ENCODE measurements around the gene CLNK. TPM values are rescaled to one million over a fixed set of nuclear protein-coding genes. Genes with fewer than 3 reads are reported as not detected.

The CLNK gene
- total and polyA plus RNA-seq, 7 donors = 0.44 TPM; not detected in 6

DNA sequence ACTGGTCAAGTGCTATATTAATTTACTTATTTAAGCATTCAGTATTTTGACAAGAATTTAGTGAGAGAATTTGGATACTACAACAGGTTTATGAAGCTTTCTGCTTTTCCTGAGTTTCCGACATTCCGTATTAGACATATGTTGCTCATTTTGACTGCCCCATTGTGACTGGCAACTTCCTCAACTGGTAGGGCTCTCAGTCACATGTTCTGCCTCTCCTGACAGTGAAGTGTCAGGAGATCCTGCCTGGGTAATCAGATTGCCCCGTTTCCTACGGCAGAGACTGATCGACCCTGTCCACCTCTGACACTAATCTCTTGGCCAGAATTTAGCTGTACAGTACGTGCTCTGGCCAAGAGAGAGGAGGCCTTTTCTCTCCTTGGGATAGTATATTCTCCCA lies 49.5 kb downstream of the CLNK start:
- Histone ChIP-seq H3K27ac (no peak overlapping the region), H3K9me3 (no peaks in the 10 kb centered on the region), H3K27me3 (no peaks in the 10 kb centered on the region), H3K4me1 (no peaks in the 10 kb centered on the region), H3K4me3 (no peak overlapping the region), H3K36me3 (no peaks in the 10 kb centered on the region)
- 53 to 87% methylated on average over 6 of the region's 6 CpGs for WGBS, 2 donors
- intact Hi-C loops (cut with DNase I) = no loop called here
- TF ChIP-seq EP300 (IDR thresholded peaks at IDR 0.05) = no peak
- no peak for TF ChIP-seq POLR2AphosphoS5 (IDR thresholded peaks at IDR 0.05)
- no peak for DNase-seq

GRCh38 chr4:10629394-10629793 lies 55.2 kb downstream of the CLNK start:
- no peak for DNase-seq
- Histone ChIP-seq H3K36me3 (no peaks in the 10 kb centered on the region), H3K4me1 (no peaks in the 10 kb centered on the region), H3K9me3 (no peaks in the 10 kb centered on the region), H3K27ac (no peak overlapping the region), H3K4me3 (no peak overlapping the region), H3K27me3 (no peaks in the 10 kb centered on the region)
- WGBS, 2 donors = 56 to 87% methylated on average over 4 of the region's 4 CpGs
- intact Hi-C loops (cut with DNase I) = no loop called here
- TF ChIP-seq CTCF (IDR thresholded peaks at IDR 0.05) = no peak
- TF ChIP-seq POLR2AphosphoS5 (IDR thresholded peaks at IDR 0.05) = no peak
- no peak for TF ChIP-seq EP300 (IDR thresholded peaks at IDR 0.05)
- TF ChIP-seq POLR2A (IDR thresholded peaks at IDR 0.05) = no peak

DNA sequence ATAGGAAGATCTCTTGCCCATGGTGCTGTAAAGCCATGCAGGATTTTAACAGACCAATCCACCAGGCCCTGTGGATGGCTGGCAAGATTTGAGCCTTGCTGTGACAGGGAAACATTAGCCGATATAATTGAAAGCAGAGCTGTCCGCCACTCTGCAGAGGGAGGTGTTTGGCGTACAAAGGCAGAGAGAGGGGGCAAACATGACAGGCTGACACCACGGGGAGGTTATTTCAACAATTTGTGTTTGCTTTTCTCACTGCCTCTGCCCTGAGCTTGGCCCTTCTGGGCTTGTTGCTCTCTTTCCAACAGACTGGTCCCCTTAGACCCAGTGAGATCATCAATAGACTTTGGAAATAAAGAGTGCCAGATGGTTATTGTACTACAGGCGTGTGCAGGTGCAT lies 59.4 kb downstream of the CLNK start:
- no peak for DNase-seq
- Histone ChIP-seq H3K36me3 (no peaks in the 10 kb centered on the region), H3K9me3 (no peaks in the 10 kb centered on the region), H3K4me1 (no peaks in the 10 kb centered on the region), H3K4me3 (no peak overlapping the region), H3K27me3 (no peaks in the 10 kb centered on the region), H3K27ac (no peak overlapping the region)
- no peak for TF ChIP-seq CTCF (IDR thresholded peaks at IDR 0.05)
- no peak for TF ChIP-seq POLR2A (IDR thresholded peaks at IDR 0.05)
- no peak for TF ChIP-seq EP300 (IDR thresholded peaks at IDR 0.05)
- TF ChIP-seq POLR2AphosphoS5 (IDR thresholded peaks at IDR 0.05) = no peak
- WGBS, 2 donors = 16 to 57% methylated on average over 5 of the region's 5 CpGs
- intact Hi-C loops (cut with DNase I) = no loop called here

DNA sequence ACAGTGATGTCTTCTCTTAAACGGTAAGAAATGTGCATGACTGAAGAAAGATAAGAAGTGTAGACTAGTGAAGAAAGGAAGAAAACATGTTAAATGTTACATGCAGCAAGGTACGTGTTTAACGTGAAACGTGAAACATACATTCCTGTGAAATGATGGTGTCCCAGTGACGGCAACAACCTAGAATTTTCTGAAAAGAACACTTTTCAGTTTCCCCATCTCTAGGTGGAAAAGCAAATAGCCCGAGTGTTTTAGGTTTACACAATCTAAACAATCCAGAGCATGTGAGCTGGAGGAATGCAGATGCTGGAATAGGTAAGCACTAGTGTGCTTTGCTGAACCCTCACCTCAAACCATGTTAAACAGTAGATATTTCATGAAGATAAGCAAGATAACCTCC lies 60.7 kb downstream of the CLNK start:
- no peak for DNase-seq
- no peak for TF ChIP-seq EP300 (IDR thresholded peaks at IDR 0.05)
- TF ChIP-seq POLR2AphosphoS5 (IDR thresholded peaks at IDR 0.05) = no peak
- TF ChIP-seq CTCF (IDR thresholded peaks at IDR 0.05) = no peak
- TF ChIP-seq POLR2A (IDR thresholded peaks at IDR 0.05) = no peak
- Histone ChIP-seq H3K9me3 (no peaks in the 10 kb centered on the region), H3K4me3 (no peak overlapping the region), H3K36me3 (no peaks in the 10 kb centered on the region), H3K27me3 (no peaks in the 10 kb centered on the region), H3K4me1 (no peaks in the 10 kb centered on the region), H3K27ac (no peak overlapping the region)
- WGBS, 2 donors = 84 to 85% methylated on average over 6 of the region's 6 CpGs
- intact Hi-C loops (cut with DNase I) = no loop called here

- intact Hi-C loops (cut with DNase I) = no loop called here
- Histone ChIP-seq H3K27me3 (no peaks in the 10 kb centered on the region), H3K27ac (no peak overlapping the region), H3K4me3 (no peak overlapping the region), H3K9me3 (no peaks in the 10 kb centered on the region), H3K36me3 (no peaks in the 10 kb centered on the region), H3K4me1 (no peaks in the 10 kb centered on the region)
- 68 to 90% methylated on average over 4 of the region's 4 CpGs for WGBS, 2 donors
- no peak for DNase-seq
- TF ChIP-seq POLR2A (IDR thresholded peaks at IDR 0.05) = no peak
- no peak for TF ChIP-seq POLR2AphosphoS5 (IDR thresholded peaks at IDR 0.05)
- TF ChIP-seq EP300 (IDR thresholded peaks at IDR 0.05) = no peak
- TF ChIP-seq CTCF (IDR thresholded peaks at IDR 0.05) = no peak
Measured at GRCh38 chr4:10623241-10623640, 61.3 kb downstream of the CLNK start.
